Choroid plexus epithelial cell (primary cell): ENCODE measurements around the gene PCP2.
"Not testable (repeated sequence)": the region's sequence is repeated elsewhere in the genome, so short reads cannot be mapped to it uniquely, and the experiment has no call there.

ENCODE experiments used
- DNase-seq: peaks from one replicate; pipeline ENCODE4 v3.0.0-alpha.2; 2010; ENCODE audit warnings: low read depth
- H3K4me3 ChIP-seq: 2 replicates; pipeline ENCODE4 v1.5.1; 2011; ENCODE audit warnings: low read depth, mild to moderate bottlenecking, control low read depth, low read length, moderate library complexity
- CTCF ChIP-seq: conservative IDR thresholded peaks from 2 replicates; pipeline ENCODE4 v1.5.1; 2011; ENCODE audit warnings: low read depth, mild to moderate bottlenecking, control low read depth, inconsistent platforms, low read length, moderate library complexity

The PCP2 gene

GRCh38 chr19:7648265-7649014 lies 14.9 kb upstream of the PCP2 start:
- no peak overlapping the region for H3K4me3 ChIP-seq
- TF ChIP-seq CTCF, result no peak
- no peak for DNase-seq

DNA sequence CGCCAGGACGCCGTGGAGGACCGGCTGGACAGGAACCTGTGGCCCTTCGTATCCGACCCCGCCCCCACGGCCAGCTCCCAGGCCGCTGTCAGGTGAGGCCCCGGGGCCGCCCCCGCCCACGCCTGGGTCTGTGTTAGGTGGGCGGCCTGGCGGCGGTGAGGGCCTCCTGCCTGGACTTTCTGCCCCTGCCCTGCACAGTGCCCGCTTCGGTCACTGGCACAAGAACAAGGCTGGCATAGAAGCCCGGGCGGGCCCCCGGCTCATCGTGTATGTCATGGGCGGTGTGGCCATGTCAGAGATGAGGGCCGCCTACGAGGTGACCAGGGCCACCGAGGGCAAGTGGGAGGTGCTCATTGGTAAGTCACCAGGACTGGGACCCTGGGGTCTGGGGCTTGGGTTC lies 13.6 kb upstream of the PCP2 start:
- no peak for DNase-seq
- TF ChIP-seq CTCF, result no peak

GRCh38 chr19:7646426-7646700 lies 12.8 kb upstream of the PCP2 start:
- TF ChIP-seq CTCF, result no peak
- DNase-seq, result no peak
- no peak overlapping the region for H3K4me3 ChIP-seq

More for the DNA sequence above, 13.6 kb upstream of the PCP2 start:
- no peak overlapping the region for H3K4me3 ChIP-seq

DNA sequence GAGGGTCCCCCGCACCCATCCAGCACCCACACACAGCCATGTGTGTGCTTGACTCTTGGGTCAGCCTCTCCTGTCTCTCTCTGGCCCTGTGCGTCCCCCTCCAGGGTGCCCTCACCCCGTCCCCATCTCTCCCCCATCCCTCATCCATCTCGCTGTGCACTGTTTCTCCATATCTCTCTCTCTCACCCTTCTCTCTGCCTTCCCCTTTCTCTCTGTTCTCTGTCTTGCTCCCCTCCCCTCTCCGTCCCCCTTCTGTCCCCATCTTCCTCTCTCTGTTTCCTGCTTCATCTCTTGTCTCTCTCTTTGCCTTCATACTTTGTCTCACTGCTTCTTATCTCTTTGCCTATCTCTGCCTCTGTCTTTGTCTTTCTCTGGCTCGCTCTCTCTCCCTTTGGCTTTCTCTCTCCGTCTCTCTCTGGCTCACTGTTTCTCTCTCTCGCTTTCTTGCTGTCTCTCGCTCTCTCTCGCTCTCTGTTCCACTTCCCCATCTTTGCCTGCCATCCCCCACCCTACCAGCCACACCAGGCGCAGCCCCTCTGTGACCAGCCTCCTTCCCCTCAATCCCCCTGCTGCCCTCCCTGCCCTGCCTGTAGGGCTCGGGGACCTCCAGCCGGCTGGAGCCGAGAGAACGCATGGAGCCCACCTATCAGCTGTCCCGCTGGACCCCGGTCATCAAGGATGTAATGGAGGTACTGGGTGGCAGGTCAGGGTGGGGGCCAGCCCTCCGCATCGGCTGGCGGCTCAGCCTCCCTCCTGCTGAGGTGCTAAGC lies 12.3 kb upstream of the PCP2 start:
- TF ChIP-seq CTCF, result no peak
- H3K4me3 ChIP-seq, result no peak overlapping the region
- DNase-seq, result no peak

DNA sequence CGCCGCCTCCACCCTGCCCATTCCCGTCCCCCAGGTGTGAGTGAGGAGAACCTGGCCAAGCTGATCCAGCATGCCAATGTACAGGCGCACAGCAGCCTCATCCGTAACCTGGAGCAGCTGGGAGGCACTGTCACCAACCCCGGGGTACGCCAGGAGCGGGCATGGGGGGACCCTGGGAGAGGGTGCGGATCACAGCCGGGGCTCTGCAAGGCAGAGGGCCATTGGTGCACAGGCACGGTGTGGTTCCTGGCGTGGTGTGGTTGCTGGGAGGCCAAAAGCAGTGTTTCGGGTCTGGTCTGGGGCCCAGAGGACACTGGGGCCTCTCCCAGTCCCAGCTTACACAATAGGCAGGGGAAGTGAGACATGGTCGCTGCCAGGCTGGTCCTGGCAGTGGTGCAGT lies 11.6 kb upstream of the PCP2 start:
- no peak overlapping the region for H3K4me3 ChIP-seq
- no peak for DNase-seq
- no peak for TF ChIP-seq CTCF

DNA sequence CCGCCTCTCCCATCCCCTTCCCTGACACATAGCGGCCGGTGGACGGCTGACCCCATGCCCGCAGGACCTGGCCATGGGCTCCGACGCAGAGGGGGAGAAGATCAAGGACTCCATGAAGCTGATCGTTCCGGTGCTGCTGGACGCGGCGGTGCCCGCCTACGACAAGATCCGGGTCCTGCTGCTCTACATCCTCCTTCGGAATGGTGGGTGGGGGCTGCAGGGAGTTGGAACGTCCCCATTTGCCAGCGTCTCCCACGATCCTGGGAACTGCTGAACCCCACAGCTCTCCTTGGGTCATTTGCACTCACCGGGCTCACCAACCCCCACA lies 11.0 kb upstream of the PCP2 start:
- H3K4me3 ChIP-seq, result no peak overlapping the region
- DNase-seq, result no peak
- TF ChIP-seq CTCF, result no peak

- not testable (repeated sequence) for H3K4me3 ChIP-seq
- peak; percentile 37 for DNase-seq
These were observed 10.4 kb upstream of the PCP2 start for GRCh38 chr19:7643629-7644549.
